Measurements from ENCODE around the gene MAPK10.

The MAPK10 gene

DNA sequence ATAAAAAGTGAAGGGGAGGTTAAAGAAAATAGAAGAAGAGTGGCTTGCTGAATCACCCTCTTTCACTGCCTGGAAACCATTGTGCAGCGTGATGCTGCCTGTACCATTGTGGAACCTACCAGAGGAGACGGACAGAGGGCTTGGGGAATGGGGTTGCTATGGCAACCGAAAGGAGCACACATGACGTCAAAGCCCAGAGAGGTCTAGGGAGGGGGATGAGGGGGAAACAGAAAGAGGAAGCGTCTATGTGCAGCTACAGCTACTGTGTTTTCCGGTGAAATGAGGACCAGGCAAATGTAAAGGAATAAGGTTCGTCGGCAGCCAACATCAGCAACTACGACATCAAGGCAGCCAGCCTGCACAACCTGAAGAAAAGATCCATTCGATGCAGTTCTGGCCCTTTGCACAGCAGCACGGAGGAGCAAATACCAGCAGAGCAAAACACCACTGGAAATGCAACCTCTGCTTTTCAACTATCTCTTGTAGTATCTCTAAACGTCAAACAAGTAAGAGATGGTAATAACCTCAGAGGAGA is at the start of gene MAPK10:
TSS of gene MAPK10 (minus strand) at position 110 of the 535 bp plus-strand sequence.
- TF ChIP-seq, protein P1, sequence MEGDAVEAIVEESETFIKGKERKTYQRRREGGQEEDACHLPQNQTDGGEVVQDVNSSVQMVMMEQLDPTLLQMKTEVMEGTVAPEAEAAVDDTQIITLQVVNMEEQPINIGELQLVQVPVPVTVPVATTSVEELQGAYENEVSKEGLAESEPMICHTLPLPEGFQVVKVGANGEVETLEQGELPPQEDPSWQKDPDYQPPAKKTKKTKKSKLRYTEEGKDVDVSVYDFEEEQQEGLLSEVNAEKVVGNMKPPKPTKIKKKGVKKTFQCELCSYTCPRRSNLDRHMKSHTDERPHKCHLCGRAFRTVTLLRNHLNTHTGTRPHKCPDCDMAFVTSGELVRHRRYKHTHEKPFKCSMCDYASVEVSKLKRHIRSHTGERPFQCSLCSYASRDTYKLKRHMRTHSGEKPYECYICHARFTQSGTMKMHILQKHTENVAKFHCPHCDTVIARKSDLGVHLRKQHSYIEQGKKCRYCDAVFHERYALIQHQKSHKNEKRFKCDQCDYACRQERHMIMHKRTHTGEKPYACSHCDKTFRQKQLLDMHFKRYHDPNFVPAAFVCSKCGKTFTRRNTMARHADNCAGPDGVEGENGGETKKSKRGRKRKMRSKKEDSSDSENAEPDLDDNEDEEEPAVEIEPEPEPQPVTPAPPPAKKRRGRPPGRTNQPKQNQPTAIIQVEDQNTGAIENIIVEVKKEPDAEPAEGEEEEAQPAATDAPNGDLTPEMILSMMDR (IDR thresholded peaks at IDR 0.05; ENCODE audit: low read depth, low read length): no peak
- H3K4me3 ChIP-seq (ENCODE audit: low read depth, low read length): no peak within 1 kb of the TSS

DNA sequence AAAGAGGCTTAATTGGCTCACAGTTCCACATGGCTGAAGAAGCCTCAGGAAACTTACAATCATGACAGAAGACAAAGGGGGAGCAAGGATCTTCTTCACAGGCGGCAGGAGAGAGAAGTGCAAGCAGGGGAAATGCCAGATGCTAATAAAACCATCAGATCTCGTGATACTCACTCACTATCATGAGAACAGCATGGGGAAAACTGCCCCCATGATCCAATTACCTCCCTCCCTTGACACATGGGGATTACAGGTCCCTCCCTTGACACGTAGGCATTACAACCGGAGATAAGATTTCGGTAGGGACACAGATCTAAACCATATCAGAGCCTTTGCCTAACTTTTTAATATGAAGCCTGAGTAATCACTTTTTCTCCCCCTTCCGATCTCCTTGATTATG is 43.7 kb upstream of the MAPK10 start:
- TF ChIP-seq, protein P1 (IDR thresholded peaks at IDR 0.05; ENCODE audit: low read depth, low read length): no peak
- H3K4me3 ChIP-seq (ENCODE audit: low read depth, low read length): no peak overlapping the region

DNA sequence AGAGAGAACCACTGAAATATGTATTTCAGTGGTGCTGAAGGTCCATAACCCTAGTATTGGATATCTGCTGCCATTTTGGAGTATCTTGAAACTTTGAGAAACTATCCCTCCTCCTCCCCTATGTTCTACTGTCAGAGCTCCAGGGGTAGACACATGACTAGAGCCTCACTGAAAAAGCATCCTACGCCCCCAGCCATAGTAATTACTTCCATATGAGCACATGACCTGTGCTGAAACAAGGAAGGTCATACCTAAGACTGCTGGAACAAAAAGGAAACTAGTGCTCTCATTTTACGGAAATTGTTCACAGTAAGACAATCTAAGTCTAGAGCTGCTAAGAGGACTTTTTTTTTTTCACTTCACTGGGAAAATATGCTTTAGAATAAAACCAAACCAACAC is 42.0 kb upstream of the MAPK10 start:
- TF ChIP-seq, protein P1 (IDR thresholded peaks at IDR 0.05; ENCODE audit: low read depth, low read length): no peak
- H3K4me3 ChIP-seq (ENCODE audit: low read depth, low read length): no peak overlapping the region

DNA sequence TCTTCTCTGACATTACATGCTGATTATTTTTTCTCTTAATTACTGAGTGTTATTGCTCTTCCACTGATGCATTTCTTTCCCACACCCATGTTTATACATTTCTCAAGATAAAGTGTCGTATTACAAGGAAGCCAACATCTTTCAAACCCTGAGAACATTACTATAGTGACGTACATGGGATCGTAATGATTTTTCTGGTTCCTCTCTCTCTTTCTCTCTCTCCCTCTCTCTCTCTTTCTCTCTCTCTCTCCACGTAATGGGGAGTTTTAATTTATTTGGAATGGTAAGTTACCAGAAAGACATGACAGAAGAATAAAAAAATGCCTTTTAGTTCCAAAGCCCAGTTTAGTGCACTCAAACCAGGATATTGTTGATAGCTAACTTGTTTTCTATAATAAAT is 40.4 kb upstream of the MAPK10 start:
- no peak overlapping the region for H3K4me3 ChIP-seq (ENCODE audit: low read depth, low read length)
- TF ChIP-seq, protein P1 (IDR thresholded peaks at IDR 0.05; ENCODE audit: low read depth, low read length): no peak

DNA sequence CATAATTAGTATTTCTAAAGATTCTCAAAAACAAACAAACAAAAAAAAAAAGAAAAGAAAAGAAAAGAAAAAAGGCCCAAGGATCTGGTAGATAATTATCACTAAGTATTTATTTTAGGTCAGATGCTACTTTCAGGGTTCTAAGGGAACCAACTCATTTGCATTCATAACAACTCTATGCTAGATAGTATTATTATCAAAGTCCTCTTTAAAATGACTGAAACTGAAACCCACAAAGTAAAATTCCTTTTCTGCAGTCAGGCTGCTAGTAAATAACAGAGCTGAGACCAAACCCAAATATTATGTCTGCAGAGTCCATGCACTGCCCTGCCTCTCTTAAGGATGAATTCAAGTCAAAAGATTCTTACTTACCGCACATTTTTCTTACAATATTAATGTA is 38.3 kb upstream of the MAPK10 start:
- TF ChIP-seq, protein P1 (IDR thresholded peaks at IDR 0.05; ENCODE audit: low read depth, low read length): no peak
- no peak overlapping the region for H3K4me3 ChIP-seq (ENCODE audit: low read depth, low read length)

DNA sequence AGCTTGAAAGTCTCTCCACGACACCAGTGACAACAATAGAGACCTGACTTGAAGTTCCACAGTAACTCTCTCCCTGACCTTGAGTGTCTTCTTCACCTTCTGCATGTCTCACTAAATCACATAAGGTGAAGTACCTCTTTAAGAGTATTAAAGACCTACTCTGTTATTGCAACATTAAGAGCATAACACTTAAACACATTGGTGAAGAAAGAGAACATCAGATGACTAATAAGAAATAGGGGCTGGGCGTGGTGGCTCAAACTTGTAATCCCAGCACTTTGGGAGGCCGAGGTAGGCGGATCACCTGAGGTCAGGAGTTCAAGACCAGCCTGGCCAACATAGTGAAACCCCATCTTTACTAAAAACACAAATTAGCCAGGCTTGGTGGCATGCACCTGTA is 33.9 kb upstream of the MAPK10 start:
- H3K4me3 ChIP-seq (ENCODE audit: low read depth, low read length): no peak overlapping the region
- TF ChIP-seq, protein P1 (IDR thresholded peaks at IDR 0.05; ENCODE audit: low read depth, low read length): no peak

DNA sequence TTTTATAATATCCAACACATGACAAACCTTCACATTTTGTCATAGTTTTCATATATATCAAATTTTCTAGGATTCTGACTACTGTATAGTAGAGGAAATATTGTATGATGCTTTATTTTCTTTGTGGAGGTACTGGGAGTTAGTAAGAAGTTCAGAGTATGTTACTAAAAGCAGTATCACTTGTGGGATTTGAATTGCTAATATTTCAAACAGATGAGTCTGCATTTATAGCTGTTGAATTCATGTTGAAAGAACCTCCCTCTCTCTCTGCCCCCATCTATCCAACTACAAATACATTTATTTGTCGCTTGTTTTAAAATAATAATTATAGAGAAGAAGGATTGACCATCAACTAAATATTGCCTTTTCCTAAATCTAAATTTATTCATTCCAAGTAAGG is 29.8 kb upstream of the MAPK10 start:
- TF ChIP-seq, protein P1 (IDR thresholded peaks at IDR 0.05; ENCODE audit: low read depth, low read length): no peak
- no peak overlapping the region for H3K4me3 ChIP-seq (ENCODE audit: low read depth, low read length)
